Effector memory CD4-positive, alpha-beta T cell (primary cell): ENCODE measurements around the gene CEP112.

Source experiments
- DNase-seq, 3 donors: peaks; one replicate each; pipeline ENCODE4 v3.0.0-alpha.2; 2020
- H3K27ac ChIP-seq: 2 replicates; pipeline ENCODE4 v1.7.0; 2013; ENCODE audit warnings: mild to moderate bottlenecking, low read length, moderate library complexity; ENCODE audit not compliant: insufficient read depth, poor library complexity, severe bottlenecking
- H3K27me3 ChIP-seq: replicated peaks from 2 replicates; pipeline ENCODE4 v1.7.0; 2013; ENCODE audit warnings: mild to moderate bottlenecking, low read length; ENCODE audit not compliant: insufficient read depth, control insufficient read depth, poor library complexity, severe bottlenecking
- H3K36me3 ChIP-seq: 2 replicates; pipeline ENCODE4 v1.7.0; 2013; ENCODE audit warnings: mild to moderate bottlenecking, low read length, moderate library complexity; ENCODE audit not compliant: control insufficient read depth, insufficient read depth
- H3K4me1 ChIP-seq: 2 replicates; pipeline ENCODE4 v1.7.0; 2013; ENCODE audit warnings: low read length, mild to moderate bottlenecking; ENCODE audit not compliant: control insufficient read depth, insufficient read depth, poor library complexity, severe bottlenecking
- H3K4me3 ChIP-seq: 2 replicates; pipeline ENCODE4 v1.7.0; 2013; ENCODE audit warnings: low read length, low read depth, mild to moderate bottlenecking; ENCODE audit not compliant: insufficient read depth, poor library complexity, severe bottlenecking
- H3K9me3 ChIP-seq: 2 replicates; pipeline ENCODE4 v1.7.0; 2013; ENCODE audit warnings: mild to moderate bottlenecking, low read length, moderate library complexity; ENCODE audit not compliant: control insufficient read depth

The CEP112 gene

DNA sequence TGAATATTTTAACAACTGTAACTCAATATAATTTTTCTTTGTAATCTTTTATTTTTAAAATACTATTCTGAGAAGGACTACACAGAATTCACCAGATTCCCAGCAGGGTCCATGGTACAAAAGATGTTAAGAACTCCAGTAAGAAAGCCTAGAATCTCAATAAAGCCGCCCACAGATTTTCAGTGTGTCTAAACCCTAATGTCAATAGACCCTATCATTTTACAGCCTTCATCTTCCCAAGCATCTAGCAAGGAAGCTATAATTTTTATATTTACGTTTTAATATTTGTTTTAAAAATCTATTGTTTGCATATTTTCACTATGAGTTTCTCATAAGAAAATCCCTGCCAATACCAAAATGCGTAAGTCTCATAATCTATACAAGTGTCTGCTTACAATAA, 148.5 kb downstream of the CEP112 start:
- H3K27me3 ChIP-seq: no peaks in the 10 kb centered on the region

DNA sequence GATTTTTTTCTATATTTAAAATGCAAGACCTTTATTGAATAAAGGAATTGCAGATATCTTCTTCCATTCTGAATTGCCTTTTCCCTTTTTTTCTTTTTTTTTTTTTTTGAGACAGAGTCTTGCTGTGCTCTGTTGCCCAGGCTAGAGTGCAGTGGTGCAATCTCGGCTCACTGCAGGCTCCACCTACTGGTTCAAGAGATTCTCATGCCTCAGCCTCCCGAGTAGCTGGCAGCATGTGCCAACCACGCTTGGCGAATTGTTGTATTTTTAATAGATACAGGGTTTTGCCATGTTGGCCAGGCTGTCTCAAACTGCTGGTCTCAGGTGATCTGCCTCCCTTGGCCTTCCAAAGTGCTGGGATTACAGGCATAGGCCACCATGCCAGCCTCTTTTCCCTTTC, 151.5 kb downstream of the CEP112 start:
- no peaks in the 10 kb centered on the region for H3K36me3 ChIP-seq
- H3K27ac ChIP-seq: no peak overlapping the region
- DNase-seq: no peak
- no peak overlapping the region for H3K4me3 ChIP-seq
- no peaks in the 10 kb centered on the region for H3K4me1 ChIP-seq
- H3K27me3 ChIP-seq: no peaks in the 10 kb centered on the region
- H3K9me3 ChIP-seq: no peaks in the 10 kb centered on the region

More for the DNA sequence above, 148.5 kb downstream of the CEP112 start:
- Histone ChIP-seq H3K4me1 (no peaks in the 10 kb centered on the region), H3K4me3 (no peak overlapping the region), H3K27ac (no peak overlapping the region), H3K36me3 (no peaks in the 10 kb centered on the region), H3K9me3 (no peaks in the 10 kb centered on the region)
- no peak for DNase-seq

DNA sequence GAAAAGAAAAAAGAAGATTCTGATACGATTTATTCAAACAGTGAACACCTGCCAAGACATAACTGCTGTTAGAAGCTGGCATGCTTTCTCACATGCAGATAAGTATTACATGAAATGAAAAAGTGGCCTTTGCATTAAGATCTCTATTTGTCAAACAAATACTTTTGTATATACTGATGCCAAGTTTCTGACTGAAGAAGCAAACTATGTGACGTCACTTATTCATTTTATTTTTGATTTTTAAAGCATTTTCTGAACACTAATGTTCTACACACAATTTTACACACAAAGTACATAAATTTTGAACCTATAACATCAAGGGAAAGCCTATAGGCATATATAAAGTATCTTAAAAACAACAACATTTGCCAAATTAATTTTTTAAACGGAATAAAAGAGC, 153.8 kb downstream of the CEP112 start:
- H3K27ac ChIP-seq: no peak overlapping the region

DNA sequence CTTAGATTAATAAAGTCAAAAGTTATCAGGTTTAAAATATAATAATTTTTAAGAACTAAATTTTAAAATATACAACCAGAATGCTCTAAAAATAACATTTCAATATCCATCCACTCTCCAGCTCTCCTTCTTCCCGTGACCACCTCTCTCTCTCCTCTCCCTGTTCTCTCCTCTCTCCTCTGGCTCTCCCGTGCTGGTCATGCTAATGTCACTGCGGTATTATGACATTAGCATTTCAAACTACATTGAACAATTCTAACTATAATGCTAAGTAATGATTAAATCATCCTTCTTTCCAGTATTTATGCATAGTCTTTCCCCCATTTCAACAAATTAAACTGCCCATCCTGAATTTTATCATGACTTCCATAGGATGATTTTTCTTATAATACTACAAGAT, 154.7 kb downstream of the CEP112 start:
- H3K4me3 ChIP-seq: no peak overlapping the region
- no peaks in the 10 kb centered on the region for H3K4me1 ChIP-seq
- DNase-seq: no peak
- H3K27ac ChIP-seq: no peak overlapping the region
- H3K36me3 ChIP-seq: no peaks in the 10 kb centered on the region
- H3K9me3 ChIP-seq: no peaks in the 10 kb centered on the region
- no peaks in the 10 kb centered on the region for H3K27me3 ChIP-seq

More for the DNA sequence above, 153.8 kb downstream of the CEP112 start:
- Histone ChIP-seq H3K36me3 (no peaks in the 10 kb centered on the region), H3K9me3 (no peaks in the 10 kb centered on the region), H3K27me3 (no peaks in the 10 kb centered on the region), H3K4me3 (no peak overlapping the region), H3K4me1 (no peaks in the 10 kb centered on the region)
- DNase-seq: no peak

DNA sequence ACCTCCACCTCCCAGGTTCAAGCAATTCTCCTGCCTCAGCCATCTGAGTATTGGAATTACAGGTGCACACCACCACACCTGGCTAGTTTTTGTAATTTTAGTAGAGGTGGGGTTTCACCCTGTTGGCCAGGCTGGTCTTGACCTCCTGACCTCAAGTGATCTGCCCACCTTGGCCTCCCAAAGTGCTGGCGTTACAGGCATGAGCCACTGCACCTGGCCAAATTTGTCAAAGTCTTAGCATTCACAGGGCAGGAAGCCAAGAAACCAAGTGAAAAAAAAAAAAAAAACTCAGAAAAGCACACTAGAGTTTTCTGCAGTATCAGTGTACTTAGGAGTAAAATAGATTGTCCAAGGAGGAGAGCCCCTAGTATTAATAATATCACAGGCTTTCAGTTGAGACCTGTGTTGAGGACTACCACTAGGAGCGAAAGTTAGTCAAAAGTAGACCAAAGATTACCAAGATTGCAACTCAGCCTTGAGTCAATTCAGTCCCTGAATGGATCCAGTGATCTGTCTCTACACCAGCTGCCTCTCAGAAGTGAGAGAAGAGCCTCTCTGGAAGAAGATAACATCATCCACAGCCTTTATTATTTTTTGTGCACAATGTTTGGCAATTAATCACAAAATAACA, 159.7 kb downstream of the CEP112 start:
- no peak for DNase-seq
- no peaks in the 10 kb centered on the region for H3K27me3 ChIP-seq
- no peaks in the 10 kb centered on the region for H3K36me3 ChIP-seq
- H3K4me3 ChIP-seq: no peak overlapping the region
- H3K9me3 ChIP-seq: no peaks in the 10 kb centered on the region
- H3K27ac ChIP-seq: no peak overlapping the region
- H3K4me1 ChIP-seq: no peaks in the 10 kb centered on the region

DNA sequence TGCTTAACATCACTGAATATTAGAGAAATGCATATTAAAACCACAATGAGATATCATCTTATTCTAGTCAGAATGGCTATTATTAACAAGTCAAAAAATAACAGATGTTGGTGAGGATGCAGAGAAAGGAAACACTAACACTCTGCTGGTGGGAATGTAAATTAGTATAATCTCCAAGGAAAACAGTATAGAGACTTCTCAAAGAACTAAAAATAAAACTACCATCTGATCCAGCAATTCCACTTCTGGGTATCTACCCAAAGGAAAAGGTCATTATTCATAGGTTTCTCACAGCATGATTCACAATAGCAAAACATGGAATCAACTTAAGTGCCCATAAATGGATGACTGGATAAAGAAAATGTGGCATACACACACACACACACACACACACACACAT, 166.4 kb downstream of the CEP112 start:
- no peaks in the 10 kb centered on the region for H3K9me3 ChIP-seq
- no peak for DNase-seq

DNA sequence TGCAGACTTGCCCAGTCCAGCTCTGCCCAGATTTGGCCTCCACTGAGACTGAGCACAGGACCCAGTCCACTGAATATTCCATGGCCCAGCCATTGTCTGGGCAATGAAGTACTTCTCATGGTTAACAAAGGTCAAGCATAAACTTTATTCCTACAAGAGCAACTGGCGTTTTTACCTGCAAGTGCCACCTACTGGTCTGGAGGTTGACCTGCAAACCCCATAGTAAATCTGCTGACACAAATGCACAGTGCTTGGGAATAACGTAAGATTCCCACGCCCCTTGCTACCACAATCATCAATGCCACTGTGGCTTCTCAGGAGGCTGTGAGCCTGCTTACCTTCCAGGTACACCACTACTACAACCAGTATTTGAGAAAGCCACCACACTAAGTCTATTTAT, 170.2 kb downstream of the CEP112 start:
- Histone ChIP-seq H3K9me3 (no peaks in the 10 kb centered on the region), H3K27me3 (no peaks in the 10 kb centered on the region), H3K4me3 (no peak overlapping the region), H3K36me3 (no peaks in the 10 kb centered on the region), H3K27ac (no peak overlapping the region), H3K4me1 (no peaks in the 10 kb centered on the region)
- DNase-seq: no peak

More for the DNA sequence above, 166.4 kb downstream of the CEP112 start:
- no peak overlapping the region for H3K4me3 ChIP-seq
- H3K36me3 ChIP-seq: no peaks in the 10 kb centered on the region
- no peaks in the 10 kb centered on the region for H3K4me1 ChIP-seq
- H3K27ac ChIP-seq: no peak overlapping the region
- no peaks in the 10 kb centered on the region for H3K27me3 ChIP-seq

DNA sequence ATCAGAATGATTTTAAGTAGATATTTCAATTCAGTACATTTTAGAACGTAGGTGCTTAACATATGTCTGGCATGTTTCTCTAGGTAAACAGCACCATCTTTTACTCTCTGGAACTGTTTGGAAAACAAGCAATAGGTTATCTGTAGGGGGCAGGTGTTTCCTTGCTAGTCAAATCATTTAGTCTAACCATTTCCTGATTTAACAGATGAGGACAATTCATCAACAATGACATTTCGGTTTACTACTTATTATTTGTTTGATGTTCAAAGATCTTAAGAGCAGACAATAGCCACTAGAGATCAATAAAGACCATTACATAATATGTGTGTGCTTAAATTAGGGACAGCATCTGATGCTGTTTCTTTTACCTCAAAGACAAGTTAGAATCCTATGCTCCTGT, 173.1 kb downstream of the CEP112 start:
- H3K27me3 ChIP-seq: no peaks in the 10 kb centered on the region
- no peak overlapping the region for H3K4me3 ChIP-seq
- no peak for DNase-seq
- no peak overlapping the region for H3K27ac ChIP-seq
- H3K36me3 ChIP-seq: no peaks in the 10 kb centered on the region
- no peaks in the 10 kb centered on the region for H3K4me1 ChIP-seq
- no peaks in the 10 kb centered on the region for H3K9me3 ChIP-seq

DNA sequence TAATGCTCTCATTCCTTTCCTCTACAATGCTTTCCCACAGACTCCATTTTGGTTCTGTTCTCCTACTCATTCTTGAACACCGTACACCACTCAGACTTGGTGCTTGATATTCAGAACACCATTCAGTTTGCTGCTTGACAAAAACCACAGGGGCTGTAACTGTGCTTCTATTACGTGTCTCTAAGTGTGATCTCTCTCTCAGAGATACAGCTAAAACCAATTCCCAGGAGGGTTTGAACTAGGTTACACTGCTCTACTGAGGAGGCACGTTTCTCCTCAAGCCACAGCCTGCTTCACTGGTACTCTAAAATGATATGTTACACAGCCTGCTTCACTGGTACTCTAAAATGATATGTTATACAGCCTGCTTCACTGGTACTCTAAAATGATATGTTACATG, 175.7 kb downstream of the CEP112 start:
- Histone ChIP-seq H3K4me3 (no peak overlapping the region), H3K4me1 (no peaks in the 10 kb centered on the region), H3K9me3 (no peaks in the 10 kb centered on the region), H3K36me3 (no peaks in the 10 kb centered on the region), H3K27me3 (no peaks in the 10 kb centered on the region), H3K27ac (no peak overlapping the region)
- no peak for DNase-seq

DNA sequence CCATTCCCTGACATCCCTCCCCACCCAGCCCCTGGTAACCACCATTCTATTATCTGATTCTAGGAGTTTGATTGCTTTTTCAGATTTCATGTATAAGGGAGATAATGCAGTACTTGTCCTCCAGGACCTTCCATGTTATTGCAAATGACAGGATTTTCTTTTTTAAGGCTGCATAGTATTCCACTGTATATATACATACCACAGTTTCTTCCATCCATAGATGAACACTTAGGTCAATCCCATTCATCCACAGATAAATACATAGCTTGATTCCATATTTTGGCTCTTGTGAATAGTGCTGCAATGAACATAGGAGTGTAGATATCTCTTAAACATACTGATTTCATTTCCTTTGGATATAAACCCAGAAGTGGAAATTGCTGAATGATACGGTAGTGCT, 183.3 kb downstream of the CEP112 start:
- H3K27ac ChIP-seq: no peak overlapping the region
- no peaks in the 10 kb centered on the region for H3K9me3 ChIP-seq
- no peak for DNase-seq
- no peaks in the 10 kb centered on the region for H3K4me1 ChIP-seq
- H3K4me3 ChIP-seq: no peak overlapping the region
- H3K27me3 ChIP-seq: no peaks in the 10 kb centered on the region
- H3K36me3 ChIP-seq: no peaks in the 10 kb centered on the region
